Upper lobe of left lung (tissue), 6 donors: ENCODE data around the gene EFNB1. TPM values are rescaled to one million over a fixed set of nuclear protein-coding genes. Genes with fewer than 3 reads are reported as not detected.

Experiments used
- ATAC-seq, 2 donors: fragments of 200-7000 bp; cut with Tn5 transposase; one replicate each; pipeline ENCODE4 v1.9.1; 2022; ENCODE audit warnings: mild to moderate bottlenecking in 2 of 2, moderate library complexity in 2 of 2; ENCODE audit not compliant: low FRiP score in 2 of 2
- DNase-seq, 2 donors: peaks; one replicate each; pipeline ENCODE4 v3.0.0-alpha.2; 2019 to 2020
- H3K27ac ChIP-seq, 4 donors: fragments of 200-600 bp; sonication (generic); one replicate each; pipeline ENCODE4 v1.5.1; 2016 to 2019
- H3K27me3 ChIP-seq, 4 donors: fragments of 200-600 bp; sonication (generic); one replicate each; pipeline ENCODE4 v1.5.1; 2017 to 2019
- H3K36me3 ChIP-seq, 4 donors: fragments of 200-600 bp; sonication (generic); one replicate each; pipeline ENCODE4 v1.5.1; 2016 to 2019
- H3K4me1 ChIP-seq, 4 donors: fragments of 200-600 bp; sonication (generic); one replicate each; pipeline ENCODE4 v1.5.1; 2018 to 2019
- H3K4me3 ChIP-seq, 4 donors: fragments of 200-600 bp; sonication (generic); one replicate each; pipeline ENCODE4 v1.5.1; 2017 to 2019; ENCODE audit warnings: mild to moderate bottlenecking in 2 of 4, moderate library complexity in 1 of 4
- H3K9me3 ChIP-seq, 4 donors: fragments of 200-600 bp; sonication (generic); one replicate each; pipeline ENCODE4 v1.5.1; 2018 to 2019
- EP300 ChIP-seq, 4 donors: sonication (generic); formaldehyde crosslinking; IDR thresholded peaks; one replicate each; pipeline ENCODE4 v1.5.1; 2017; ENCODE audit warnings: antibody characterized with exemption in 4 of 4, control low read depth in 2 of 4
- POLR2A ChIP-seq, 4 donors: fragments of 450-650 bp; IDR thresholded peaks; one replicate each; pipeline ENCODE4 v1.5.1; 2016 to 2017; ENCODE audit warnings: antibody characterized with exemption in 4 of 4, mild to moderate bottlenecking in 2 of 4
- POLR2AphosphoS5 ChIP-seq, 2 donors: sonication (generic); formaldehyde crosslinking; IDR thresholded peaks; one replicate each; pipeline ENCODE4 v1.5.1; 2017; ENCODE audit warnings: antibody characterized with exemption in 2 of 2
- WGBS, 2 donors: methylation state at CpG; one replicate each; pipeline ENCODE4 v1.1.5; 2017 to 2018; 5-methylcytosine and 5-hydroxymethylcytosine counted together
- total RNA-seq, 6 donors: library from RNA; depleted of rRNA in 4 of 6; stranded (reverse); fragments of >200 nt in 4 of 6; gene quantifications; one replicate each; pipeline versions ENCODE4 v1.1.0 to v1.2.1, GENCODE V29; 2016 to 2021
- TF ChIP-seq, protein P1 (sequence below), 6 experiments: fragments of 450-650 bp in 4 of 6; fragments of 200-600 bp in 2 of 6; sonication (generic) in 2 of 6; IDR thresholded peaks; one replicate each; pipeline ENCODE4 v1.5.1; 2016 to 2019; ENCODE audit warnings: antibody characterized with exemption in 6 of 6
- donor health status: DM: no; HTN: no; CAD: no; lungs with moderate emphysema.
- donor health status: DM: no; HTN: yes; CAD: no; lungs with severe emphysema.

Gene EFNB1
- total RNA-seq, 6 donors from 2014 or later = 17.8 to 74.7 (median 40.0) TPM

DNA sequence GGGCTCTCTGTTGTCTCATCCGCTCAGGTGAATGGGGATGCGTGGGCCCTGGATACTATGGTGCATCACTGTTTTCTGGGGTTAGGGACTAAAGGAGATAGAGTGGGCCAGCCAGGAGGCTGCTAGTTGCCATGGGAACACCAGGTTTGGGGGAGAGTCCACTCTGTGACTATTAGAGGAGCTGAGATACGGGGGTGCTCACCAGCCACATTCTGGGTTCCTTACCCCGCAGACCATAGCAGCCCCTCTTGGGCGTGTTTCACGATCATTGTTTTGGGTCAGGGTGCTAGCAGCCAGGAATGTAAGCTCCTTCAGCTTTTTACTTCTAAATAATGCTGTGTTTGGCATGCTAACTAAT, 4.6 kb downstream of the EFNB1 start:
- TF ChIP-seq POLR2A (IDR thresholded peaks at IDR 0.05) = no peak
- TF ChIP-seq, protein P1, sequence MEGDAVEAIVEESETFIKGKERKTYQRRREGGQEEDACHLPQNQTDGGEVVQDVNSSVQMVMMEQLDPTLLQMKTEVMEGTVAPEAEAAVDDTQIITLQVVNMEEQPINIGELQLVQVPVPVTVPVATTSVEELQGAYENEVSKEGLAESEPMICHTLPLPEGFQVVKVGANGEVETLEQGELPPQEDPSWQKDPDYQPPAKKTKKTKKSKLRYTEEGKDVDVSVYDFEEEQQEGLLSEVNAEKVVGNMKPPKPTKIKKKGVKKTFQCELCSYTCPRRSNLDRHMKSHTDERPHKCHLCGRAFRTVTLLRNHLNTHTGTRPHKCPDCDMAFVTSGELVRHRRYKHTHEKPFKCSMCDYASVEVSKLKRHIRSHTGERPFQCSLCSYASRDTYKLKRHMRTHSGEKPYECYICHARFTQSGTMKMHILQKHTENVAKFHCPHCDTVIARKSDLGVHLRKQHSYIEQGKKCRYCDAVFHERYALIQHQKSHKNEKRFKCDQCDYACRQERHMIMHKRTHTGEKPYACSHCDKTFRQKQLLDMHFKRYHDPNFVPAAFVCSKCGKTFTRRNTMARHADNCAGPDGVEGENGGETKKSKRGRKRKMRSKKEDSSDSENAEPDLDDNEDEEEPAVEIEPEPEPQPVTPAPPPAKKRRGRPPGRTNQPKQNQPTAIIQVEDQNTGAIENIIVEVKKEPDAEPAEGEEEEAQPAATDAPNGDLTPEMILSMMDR (IDR thresholded peaks at IDR 0.05) = no peak
- no peak for TF ChIP-seq EP300 (IDR thresholded peaks at IDR 0.05)
- TF ChIP-seq POLR2AphosphoS5 (IDR thresholded peaks at IDR 0.05) = no peak
- peak in 1 of 2 donors; percentile 7 for DNase-seq
- H3K4me3 ChIP-seq = peak overlapping the region in 3 of 4 donors; percentile 64 to 82 (median 71)
- H3K9me3 ChIP-seq = no peaks in the 10 kb centered on the region
- ATAC-seq = no peak
- 86% methylated on average over 6 of the region's 6 CpGs; no CpG with 5 or more reads in 1 of the 2 donors for WGBS, 2 donors
- H3K36me3 ChIP-seq = no peaks in the 10 kb centered on the region
- H3K4me1 ChIP-seq = peaks cover 0 to under 1% (median 0%) of the 10 kb centered on the region in 4 donors
- peak overlapping the region in 2 of 4 donors; percentile 30 to 90 for H3K27ac ChIP-seq
- H3K27me3 ChIP-seq = no peaks in the 10 kb centered on the region

DNA sequence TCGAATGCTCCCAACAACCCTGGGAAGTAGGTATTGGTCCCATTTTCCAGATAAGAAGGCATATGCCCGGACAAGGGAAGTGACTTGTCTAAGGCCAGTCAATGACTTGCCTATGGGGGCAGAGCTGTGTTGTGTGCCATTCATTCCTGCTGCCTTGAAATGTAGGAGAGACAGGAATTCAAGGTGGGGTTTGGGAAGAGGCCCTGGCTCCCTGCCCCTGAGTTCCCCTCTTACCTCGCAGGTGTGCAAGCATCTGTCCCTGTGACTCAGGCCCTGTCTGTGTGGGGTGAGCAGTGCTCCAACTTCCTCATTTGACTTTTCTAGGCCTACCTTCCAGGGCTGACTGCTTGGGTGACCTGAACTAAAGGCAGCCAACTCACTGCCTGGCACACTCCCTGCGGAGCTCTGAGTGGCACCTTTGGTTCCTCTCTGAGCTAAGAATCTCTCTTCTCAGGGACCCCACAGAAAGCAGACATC, 5.1 kb downstream of the EFNB1 start:
- TF ChIP-seq EP300 (IDR thresholded peaks at IDR 0.05) (no peak), POLR2A (IDR thresholded peaks at IDR 0.05) (no peak), POLR2AphosphoS5 (IDR thresholded peaks at IDR 0.05) (no peak)
- TF ChIP-seq, protein P1 (IDR thresholded peaks at IDR 0.05) = no peak
- no peaks in the 10 kb centered on the region for H3K9me3 ChIP-seq
- no peak for ATAC-seq
- H3K27ac ChIP-seq = peak overlapping the region in 2 of 4 donors; percentile 32 to 90
- WGBS, 2 donors = 42 to 64% methylated on average over 2 to 4 of the region's 4 CpGs
- peak in 1 of 2 donors; percentile 12 for DNase-seq
- H3K4me1 ChIP-seq = no peaks in the 10 kb centered on the region
- H3K4me3 ChIP-seq = peak overlapping the region in 3 of 4 donors; percentile 64 to 82 (median 71)
- no peaks in the 10 kb centered on the region for H3K36me3 ChIP-seq
- H3K27me3 ChIP-seq = no peaks in the 10 kb centered on the region

DNA sequence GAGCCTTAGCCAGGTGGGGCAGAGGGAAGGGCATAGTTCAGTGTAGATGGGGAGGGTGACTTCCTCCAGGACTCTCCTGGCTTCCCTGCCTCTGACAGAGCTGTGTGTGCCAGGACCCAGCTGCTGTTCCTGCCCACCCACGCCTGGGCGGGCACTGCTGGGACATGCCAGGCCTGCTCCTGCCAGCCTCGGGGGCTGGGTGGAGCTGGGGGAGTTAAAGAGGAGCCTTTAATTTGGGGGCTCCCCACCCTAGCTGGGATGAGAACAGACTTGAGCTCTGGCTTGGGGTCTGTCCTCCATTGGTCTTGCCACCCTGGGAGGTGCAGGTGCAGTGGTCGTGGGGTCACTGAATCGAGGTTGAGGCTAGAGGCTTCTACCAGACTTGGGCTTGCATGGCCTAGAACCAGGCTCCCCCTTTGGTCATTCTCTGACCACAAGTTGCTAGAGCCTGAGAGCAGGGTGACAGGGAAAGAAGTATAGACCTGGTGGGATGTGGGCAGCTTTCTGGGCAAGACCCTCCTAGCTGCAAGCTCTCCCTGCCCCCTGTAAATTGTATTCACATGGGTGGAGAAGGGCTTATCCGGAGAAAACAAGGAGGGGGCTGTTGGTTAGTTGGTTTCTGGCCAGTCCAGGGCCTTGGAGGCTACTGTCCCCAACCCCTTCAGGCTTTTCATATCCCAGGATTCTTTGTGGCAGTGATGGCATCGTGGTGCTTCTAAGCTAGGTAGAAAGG, 5.7 kb downstream of the EFNB1 start:
- Histone ChIP-seq H3K9me3 (no peaks in the 10 kb centered on the region), H3K4me1 (no peaks in the 10 kb centered on the region), H3K27me3 (no peaks in the 10 kb centered on the region), H3K27ac (peak overlapping the region in 2 of 4 donors; percentile 24 to 32), H3K4me3 (peak overlapping the region in 3 of 4 donors; percentile 64 to 82 (median 71)), H3K36me3 (peaks cover 0 to 2% (median under 1%) of the 10 kb centered on the region in 4 donors)
- peak; percentile 14 to 51 for DNase-seq
- 54 to 70% methylated on average over 3 to 7 of the region's 7 CpGs for WGBS, 2 donors
- TF ChIP-seq EP300 (IDR thresholded peaks at IDR 0.05) (no peak), POLR2A (IDR thresholded peaks at IDR 0.05) (no peak), POLR2AphosphoS5 (IDR thresholded peaks at IDR 0.05) (no peak)
- TF ChIP-seq, protein P1 (IDR thresholded peaks at IDR 0.05) = no peak
- ATAC-seq = no peak

DNA sequence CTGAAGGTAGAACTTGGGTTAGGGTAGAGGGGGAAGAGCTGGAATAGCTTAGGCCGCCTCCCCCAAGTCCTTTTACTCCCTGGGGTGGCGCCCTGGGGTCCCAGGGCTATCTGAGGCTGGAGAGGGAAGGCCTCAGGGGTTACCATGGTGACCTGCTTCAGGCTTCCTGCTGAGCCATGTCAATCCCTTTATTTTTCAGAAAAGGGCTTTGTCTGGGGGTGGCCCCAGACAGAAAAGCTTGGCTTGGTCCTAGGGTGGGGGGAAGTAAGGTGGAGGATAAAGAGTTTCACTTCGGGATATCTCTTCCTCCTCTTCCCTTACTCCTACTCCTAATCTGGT, 6.3 kb downstream of the EFNB1 start:
- H3K27ac ChIP-seq = peak overlapping the region in 1 of 4 donors; percentile 24

More for the DNA sequence above, 6.3 kb downstream of the EFNB1 start:
- ATAC-seq (no peak), DNase-seq (no peak)
- TF ChIP-seq EP300 (IDR thresholded peaks at IDR 0.05) (no peak), POLR2AphosphoS5 (IDR thresholded peaks at IDR 0.05) (no peak), POLR2A (IDR thresholded peaks at IDR 0.05) (no peak)
- TF ChIP-seq, protein P1 (IDR thresholded peaks at IDR 0.05) = no peak
- 69 to 80% methylated on average over 2 to 3 of the region's 3 CpGs for WGBS, 2 donors
- peak overlapping the region in 2 of 4 donors; percentile 71 to 82 for H3K4me3 ChIP-seq
- H3K9me3 ChIP-seq = no peaks in the 10 kb centered on the region
- peaks cover 0 to 8% (median 3%) of the 10 kb centered on the region in 4 donors for H3K36me3 ChIP-seq
- no peaks in the 10 kb centered on the region for H3K4me1 ChIP-seq
- H3K27me3 ChIP-seq = no peaks in the 10 kb centered on the region
